ENCODE data around the gene SLC13A5. TPM values are rescaled to one million over a fixed set of nuclear protein-coding genes. Genes with fewer than 3 reads are reported as not detected.
A peak's percentile ranks its signal among the peaks of the same experiment; 100 is the strongest.

The SLC13A5 gene
- total RNA-seq, 1 donor from 2014 or later: 2.2 TPM

DNA sequence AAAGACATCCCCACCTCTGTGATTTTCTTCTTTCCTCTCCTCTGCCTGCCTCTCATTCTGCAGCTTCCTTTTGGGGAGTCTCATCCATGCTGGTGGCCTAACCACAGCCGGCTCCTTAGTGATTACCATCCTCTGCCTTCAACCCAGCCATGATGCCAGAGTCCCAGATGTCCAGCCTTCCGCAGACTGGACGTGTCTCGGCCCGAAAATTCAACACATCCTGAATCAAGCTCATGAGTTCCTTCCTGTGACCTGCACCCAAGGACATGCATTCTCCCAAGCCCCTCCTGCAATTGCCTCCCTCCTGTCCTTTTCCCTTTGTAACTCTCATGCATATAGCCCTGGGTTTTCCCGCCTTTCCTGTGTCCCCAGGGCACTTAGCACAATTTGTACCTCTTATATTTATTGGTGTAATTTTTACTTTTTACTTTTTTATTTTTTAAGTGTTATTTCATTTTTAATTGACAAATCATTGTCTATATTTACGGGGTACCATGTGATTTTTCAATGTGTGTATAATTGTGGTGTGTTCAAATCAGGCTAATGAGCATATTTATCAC, 1.2 kb upstream of the SLC13A5 start:
- Mint-ChIP-seq H3K27ac (no peak overlapping the region), H3K4me3 (peak overlapping the region; percentile 78), H3K27me3 (peaks cover 75% of the 10 kb centered on the region), H3K36me3 (no peaks in the 10 kb centered on the region), H3K4me1 (ENCODE audit: unreplicated experiment) (peaks cover 8% of the 10 kb centered on the region), H3K9me3 (peaks cover 19% of the 10 kb centered on the region)
- no peak for DNase-seq (ENCODE audit: extremely low spot score, unreplicated experiment)
- TF ChIP-seq, protein P1, sequence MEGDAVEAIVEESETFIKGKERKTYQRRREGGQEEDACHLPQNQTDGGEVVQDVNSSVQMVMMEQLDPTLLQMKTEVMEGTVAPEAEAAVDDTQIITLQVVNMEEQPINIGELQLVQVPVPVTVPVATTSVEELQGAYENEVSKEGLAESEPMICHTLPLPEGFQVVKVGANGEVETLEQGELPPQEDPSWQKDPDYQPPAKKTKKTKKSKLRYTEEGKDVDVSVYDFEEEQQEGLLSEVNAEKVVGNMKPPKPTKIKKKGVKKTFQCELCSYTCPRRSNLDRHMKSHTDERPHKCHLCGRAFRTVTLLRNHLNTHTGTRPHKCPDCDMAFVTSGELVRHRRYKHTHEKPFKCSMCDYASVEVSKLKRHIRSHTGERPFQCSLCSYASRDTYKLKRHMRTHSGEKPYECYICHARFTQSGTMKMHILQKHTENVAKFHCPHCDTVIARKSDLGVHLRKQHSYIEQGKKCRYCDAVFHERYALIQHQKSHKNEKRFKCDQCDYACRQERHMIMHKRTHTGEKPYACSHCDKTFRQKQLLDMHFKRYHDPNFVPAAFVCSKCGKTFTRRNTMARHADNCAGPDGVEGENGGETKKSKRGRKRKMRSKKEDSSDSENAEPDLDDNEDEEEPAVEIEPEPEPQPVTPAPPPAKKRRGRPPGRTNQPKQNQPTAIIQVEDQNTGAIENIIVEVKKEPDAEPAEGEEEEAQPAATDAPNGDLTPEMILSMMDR (conservative IDR thresholded peaks at IDR 0.05): no peak

DNA sequence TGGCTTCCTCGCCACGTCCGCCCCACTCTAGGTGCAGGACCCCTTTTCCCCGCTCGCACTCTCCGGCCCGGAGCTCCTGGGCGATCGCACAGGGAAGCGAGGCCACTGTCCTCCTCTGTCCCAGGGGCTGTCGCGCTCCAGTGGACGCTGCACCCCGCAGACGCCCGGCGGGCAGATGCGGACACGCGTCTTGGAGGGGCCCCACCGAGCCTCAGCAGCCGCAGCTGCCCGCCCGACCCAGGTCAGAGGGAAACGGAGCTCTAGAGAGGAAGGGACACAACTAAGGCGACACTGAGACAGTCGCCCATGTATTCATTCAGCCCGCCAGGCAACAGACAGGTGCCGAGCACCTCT, 726 bp upstream of the SLC13A5 start:
- Mint-ChIP-seq H3K9me3 (peaks cover 19% of the 10 kb centered on the region), H3K4me3 (peak overlapping the region; percentile 78), H3K36me3 (no peaks in the 10 kb centered on the region), H3K4me1 (ENCODE audit: unreplicated experiment) (peaks cover 8% of the 10 kb centered on the region), H3K27me3 (peaks cover 78% of the 10 kb centered on the region), H3K27ac (no peak overlapping the region)
- DNase-seq (ENCODE audit: extremely low spot score, unreplicated experiment): no peak
- TF ChIP-seq, protein P1 (conservative IDR thresholded peaks at IDR 0.05): no peak

DNA sequence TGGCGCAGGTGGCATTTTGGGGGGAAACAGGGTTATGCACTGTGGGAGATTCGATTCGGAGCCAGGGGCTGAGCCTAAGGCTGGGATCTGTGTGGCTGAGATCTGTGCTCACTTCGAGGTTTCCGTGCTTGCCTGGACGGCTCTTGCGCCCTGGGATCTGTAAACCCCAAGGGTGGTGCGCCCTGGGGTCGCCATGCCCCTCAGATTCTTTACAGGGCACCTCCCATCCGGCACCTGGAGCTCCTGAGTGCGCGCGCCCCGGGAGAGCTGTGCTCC, 377 bp downstream of the SLC13A5 start:
- no peak for DNase-seq (ENCODE audit: extremely low spot score, unreplicated experiment)
- H3K4me3 Mint-ChIP-seq: peak overlapping the region; percentile 86
- H3K9me3 Mint-ChIP-seq: peaks cover 18% of the 10 kb centered on the region
- TF ChIP-seq, protein P1 (conservative IDR thresholded peaks at IDR 0.05): no peak
- peaks cover 8% of the 10 kb centered on the region for H3K4me1 Mint-ChIP-seq (ENCODE audit: unreplicated experiment)
- no peaks in the 10 kb centered on the region for H3K36me3 Mint-ChIP-seq
- H3K27ac Mint-ChIP-seq: no peak overlapping the region
- H3K27me3 Mint-ChIP-seq: peaks cover 84% of the 10 kb centered on the region

DNA sequence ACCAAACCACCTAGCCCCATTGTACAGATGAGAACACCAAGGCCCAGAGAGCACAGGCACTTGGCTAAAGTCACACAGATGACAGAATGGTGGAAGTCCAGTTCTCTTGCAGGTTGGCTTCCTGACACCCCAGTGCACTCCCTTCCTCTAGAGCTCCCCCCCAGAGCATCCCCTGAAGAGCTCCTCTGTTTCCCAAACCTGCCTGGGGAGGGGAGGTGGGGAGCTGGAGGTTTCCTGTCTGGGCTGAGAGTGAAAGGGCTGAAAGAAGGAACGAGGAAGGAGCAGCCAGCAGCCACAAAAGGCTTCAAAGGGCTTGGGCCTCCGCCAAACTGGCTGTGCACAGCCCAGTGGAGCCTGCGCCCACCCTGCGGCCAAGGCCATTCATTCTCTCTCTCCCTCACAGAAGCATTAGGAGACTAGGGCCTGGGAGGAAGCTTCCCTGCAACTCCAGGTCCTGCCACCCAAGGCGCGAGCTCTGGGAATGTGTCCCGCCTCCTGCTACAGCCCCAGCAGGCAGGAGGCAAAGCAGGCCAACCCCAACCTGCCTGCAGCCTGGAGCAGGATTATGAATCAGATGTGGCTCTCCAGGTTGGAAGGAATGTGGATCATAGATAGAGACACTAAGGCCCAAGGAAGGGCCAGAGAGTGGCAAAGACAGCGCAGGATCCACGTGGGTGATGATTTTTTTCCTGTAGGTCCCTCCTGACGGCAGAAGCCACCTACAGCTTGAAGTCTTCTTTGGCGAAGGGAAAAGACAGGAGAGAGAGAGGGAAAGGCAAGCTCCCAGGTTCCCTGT, 913 bp downstream of the SLC13A5 start:
- Mint-ChIP-seq H3K27ac (no peak overlapping the region), H3K9me3 (peaks cover 13% of the 10 kb centered on the region), H3K27me3 (peaks cover 83% of the 10 kb centered on the region), H3K4me1 (ENCODE audit: unreplicated experiment) (peaks cover 8% of the 10 kb centered on the region), H3K36me3 (no peaks in the 10 kb centered on the region), H3K4me3 (peak overlapping the region; percentile 86)
- no peak for DNase-seq (ENCODE audit: extremely low spot score, unreplicated experiment)
- TF ChIP-seq, protein P1 (conservative IDR thresholded peaks at IDR 0.05): no peak

DNA sequence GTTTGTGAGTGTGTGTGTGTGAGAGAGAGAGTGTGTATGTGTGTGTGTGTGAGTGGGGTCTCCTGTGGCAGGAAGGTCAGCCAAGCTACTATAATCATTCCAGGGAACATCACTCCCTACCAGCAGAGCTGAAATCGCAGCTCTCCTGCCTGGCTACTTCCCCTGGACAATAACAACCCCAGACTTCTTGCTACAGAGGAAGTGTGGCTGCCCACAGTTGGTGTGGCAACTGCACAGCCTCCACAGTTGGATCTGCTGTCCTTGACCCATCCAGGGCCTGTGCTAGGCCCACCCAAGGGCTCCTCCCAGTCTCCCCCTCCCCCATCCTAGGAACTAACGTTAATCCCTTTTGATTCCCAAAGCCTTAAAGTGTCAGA, 1.5 kb downstream of the SLC13A5 start:
- TF ChIP-seq, protein P1 (conservative IDR thresholded peaks at IDR 0.05): no peak
- Mint-ChIP-seq H3K4me3 (no peak overlapping the region), H3K27me3 (peaks cover 85% of the 10 kb centered on the region), H3K27ac (no peak overlapping the region), H3K9me3 (peaks cover 10% of the 10 kb centered on the region), H3K4me1 (ENCODE audit: unreplicated experiment) (peaks cover 8% of the 10 kb centered on the region), H3K36me3 (no peaks in the 10 kb centered on the region)
- no peak for DNase-seq (ENCODE audit: extremely low spot score, unreplicated experiment)
